ENCODE results near the gene GBE1.

- no peak for TF ChIP-seq ZNF280C (tag by site-specific recombination; IDR thresholded peaks at IDR 0.05)
- no peak for TF ChIP-seq ZNF664 (tag by site-specific recombination; IDR thresholded peaks at IDR 0.05)
- no peak for TF ChIP-seq ZNF785 (tag by site-specific recombination; IDR thresholded peaks at IDR 0.05)
- no peak for TF ChIP-seq GLI4 (tag by site-specific recombination; IDR thresholded peaks at IDR 0.05)
- TF ChIP-seq SP7 (tag by site-specific recombination; IDR thresholded peaks at IDR 0.05) = no peak
- TF ChIP-seq ZNF660 (tag by site-specific recombination; IDR thresholded peaks at IDR 0.05) = no peak
- no peak for TF ChIP-seq YY1 (tag by site-specific recombination; IDR thresholded peaks at IDR 0.05)
- no peak for TF ChIP-seq ZEB2 (tag by site-specific recombination; IDR thresholded peaks at IDR 0.05)
- no peak for TF ChIP-seq CTCF (tag by site-specific recombination; IDR thresholded peaks at IDR 0.05)
- TF ChIP-seq, protein P1, sequence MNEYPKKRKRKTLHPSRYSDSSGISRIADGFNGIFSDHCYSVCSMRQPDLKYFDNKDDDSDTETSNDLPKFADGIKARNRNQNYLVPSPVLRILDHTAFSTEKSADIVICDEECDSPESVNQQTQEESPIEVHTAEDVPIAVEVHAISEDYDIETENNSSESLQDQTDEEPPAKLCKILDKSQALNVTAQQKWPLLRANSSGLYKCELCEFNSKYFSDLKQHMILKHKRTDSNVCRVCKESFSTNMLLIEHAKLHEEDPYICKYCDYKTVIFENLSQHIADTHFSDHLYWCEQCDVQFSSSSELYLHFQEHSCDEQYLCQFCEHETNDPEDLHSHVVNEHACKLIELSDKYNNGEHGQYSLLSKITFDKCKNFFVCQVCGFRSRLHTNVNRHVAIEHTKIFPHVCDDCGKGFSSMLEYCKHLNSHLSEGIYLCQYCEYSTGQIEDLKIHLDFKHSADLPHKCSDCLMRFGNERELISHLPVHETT (tag by site-specific recombination; IDR thresholded peaks at IDR 0.05) = no peak
These were observed 301.7 kb downstream of the GBE1 start for GRCh38 chr3:81459733-81460132.
